SK-N-SH (cell line): ENCODE results near the gene OSGIN1. TPM values are rescaled to one million over a fixed set of nuclear protein-coding genes. Genes with fewer than 3 reads are reported as not detected.

Experiments used
- CTCF ChIA-PET: fragments of 300-600, 350-600 bp; formaldehyde crosslinking; extraction: SDS; loops from one replicate; lab custom pipeline; 2021; lab: Yijun Ruan, JAX
- POLR2A ChIA-PET: fragments of 350-600 bp; sonication (Branson Sonifier 250); formaldehyde crosslinking; extraction: SDS; loops from one replicate; lab custom pipeline; 2020; ENCODE audit warnings: antibody characterized with exemption, inconsistent platforms; lab: Yijun Ruan, JAX
- DNase-seq: peaks from one replicate; pipeline ENCODE4 v3.0.0; 2012
- H2AFZ ChIP-seq: fragments of 200-600 bp; sonication (generic); 2 replicates; pipeline ENCODE4 v1.8.1; 2016; ENCODE audit warnings: antibody characterized with exemption, mild to moderate bottlenecking, low read depth
- H3F3A ChIP-seq: fragments of 200-600 bp; sonication (generic); replicated peaks from 2 replicates; pipeline ENCODE3; 2016; ENCODE audit warnings: antibody characterized with exemption, mild to moderate bottlenecking; ENCODE audit not compliant: insufficient read depth
- H3K27ac ChIP-seq, 2 experiments: fragments of 200-500 bp in 1 of 2; fragments of 200-600 bp in 1 of 2; sonication (Bioruptor generic) in 1 of 2; sonication (generic), shearing (Covaris generic) in 1 of 2; 2 replicates each; pipeline versions ENCODE4 v1.5.1 to v1.6.1; 2014 to 2016; ENCODE audit warnings: low read depth in 2 of 2, inconsistent platforms in 1 of 2, low read length in 1 of 2, mild to moderate bottlenecking in 1 of 2, mixed read lengths in 1 of 2
- H3K27me3 ChIP-seq: fragments of 200-600 bp; sonication (generic), shearing (Covaris generic); 2 replicates; pipeline ENCODE4 v1.6.1; 2016; ENCODE audit warnings: mixed run types; ENCODE audit not compliant: insufficient read depth
- H3K36me3 ChIP-seq, 2 experiments: fragments of 200-500 bp in 1 of 2; fragments of 200-600 bp in 1 of 2; sonication (Bioruptor generic) in 1 of 2; sonication (generic) in 1 of 2; replicated peaks in 1 of 2; 2 replicates each; pipeline versions ENCODE3 to v1.5.1; 2014 to 2016; ENCODE audit warnings: low read length in 1 of 2, mild to moderate bottlenecking in 1 of 2; ENCODE audit not compliant: insufficient read depth in 2 of 2, control insufficient read depth in 1 of 2
- H3K4me1 ChIP-seq, 2 experiments: fragments of 200-500 bp in 1 of 2; fragments of 200-600 bp in 1 of 2; sonication (Bioruptor generic) in 1 of 2; sonication (generic), shearing (Covaris generic) in 1 of 2; 2 replicates each; pipeline versions ENCODE4 v1.5.1 to v1.6.1; 2014 to 2016; ENCODE audit warnings: low read depth in 1 of 2, low read length in 1 of 2, mixed run types in 1 of 2; ENCODE audit not compliant: insufficient read depth in 2 of 2, control insufficient read depth in 1 of 2
- H3K4me2 ChIP-seq: fragments of 200-600 bp; sonication (generic), shearing (Covaris generic); 2 replicates; pipeline ENCODE4 v1.6.1; 2017; ENCODE audit warnings: mixed run types
- H3K4me3 ChIP-seq, 2 experiments: fragments of 200-500 bp in 1 of 2; fragments of 200-600 bp in 1 of 2; sonication (Bioruptor generic) in 1 of 2; sonication (generic), shearing (Covaris generic) in 1 of 2; 2 replicates each; pipeline versions ENCODE4 v1.5.1 to v1.8.1; 2014 to 2016; ENCODE audit warnings: low read depth in 2 of 2, inconsistent platforms in 1 of 2, low read length in 1 of 2, mild to moderate bottlenecking in 1 of 2, mixed read lengths in 1 of 2, moderate library complexity in 1 of 2
- H3K79me2 ChIP-seq: fragments of 200-600 bp; sonication (generic); 2 replicates; pipeline ENCODE4 v1.8.1; 2017; ENCODE audit warnings: mild to moderate bottlenecking; ENCODE audit not compliant: insufficient read depth
- H3K9ac ChIP-seq: fragments of 200-600 bp; sonication (generic); 2 replicates; pipeline ENCODE4 v1.6.1; 2017; ENCODE audit warnings: mixed run types
- H3K9me2 ChIP-seq: fragments of 200-600 bp; sonication (generic); 2 replicates; pipeline ENCODE4 v1.6.1; 2017; ENCODE audit warnings: mixed run types
- H3K9me3 ChIP-seq: fragments of 200-600 bp; sonication (generic); 2 replicates; pipeline ENCODE4 v1.6.1; 2017; ENCODE audit warnings: mixed run types, mild to moderate bottlenecking, moderate library complexity
- H4K20me1 ChIP-seq: fragments of 200-600 bp; sonication (generic); 2 replicates; pipeline ENCODE4 v1.6.1; 2017; ENCODE audit warnings: mild to moderate bottlenecking, mixed run types; ENCODE audit not compliant: insufficient read depth
- CHD2 ChIP-seq: fragments of 150-350 bp; IDR thresholded peaks from 2 replicates; pipeline ENCODE4 v1.6.1; 2018; ENCODE audit warnings: low read length; ENCODE audit not compliant: partially characterized antibody
- CTCF ChIP-seq: fragments of 200-600 bp; sonication (generic); IDR thresholded peaks from 2 replicates; pipeline ENCODE4 v1.6.1; 2017; ENCODE audit warnings: antibody characterized with exemption, mild to moderate bottlenecking, moderate library complexity
- EP300 ChIP-seq, 2 experiments: IDR thresholded peaks; 2 replicates each; pipeline versions ENCODE4 v1.4.0 to v1.6.1; 2012; ENCODE audit warnings: borderline replicate concordance in 1 of 2, low read depth in 1 of 2, low read length in 1 of 2
- FOXM1 ChIP-seq: IDR thresholded peaks from 2 replicates; pipeline ENCODE4 v1.4.0; 2012; ENCODE audit warnings: low read depth, mild to moderate bottlenecking
- MEF2A ChIP-seq: IDR thresholded peaks from 2 replicates; pipeline ENCODE4 v1.4.0; 2012; ENCODE audit warnings: low read depth, borderline replicate concordance
- NFIC ChIP-seq: IDR thresholded peaks from 2 replicates; pipeline ENCODE4 v1.4.0; 2012; ENCODE audit warnings: borderline replicate concordance
- POLR2AphosphoS5 ChIP-seq: IDR thresholded peaks from 2 replicates; pipeline ENCODE4 v1.6.1; 2012; ENCODE audit warnings: low read depth, low read length
- RAD21 ChIP-seq: IDR thresholded peaks from 2 replicates; pipeline ENCODE4 v1.6.1; 2012; ENCODE audit warnings: mild to moderate bottlenecking, low read length
- RCOR1 ChIP-seq: fragments of 150-350 bp; IDR thresholded peaks from 2 replicates; pipeline ENCODE4 v1.6.1; 2017; ENCODE audit warnings: antibody characterized with exemption, low read length
- REST ChIP-seq: IDR thresholded peaks from 2 replicates; pipeline ENCODE4 v1.6.1; 2012; ENCODE audit warnings: mild to moderate bottlenecking, low read depth, low read length, moderate library complexity
- RFX5 ChIP-seq: IDR thresholded peaks from 2 replicates; pipeline ENCODE4 v1.6.1; 2012; ENCODE audit warnings: mild to moderate bottlenecking, improper control_type of control experiment, low read length
- TCF12 ChIP-seq: IDR thresholded peaks from 2 replicates; pipeline ENCODE4 v1.4.0; 2012
- USF2 ChIP-seq: fragments of 150-350 bp; IDR thresholded peaks from 2 replicates; pipeline ENCODE4 v1.6.1; 2017; ENCODE audit warnings: antibody characterized with exemption, low read length, low read depth, borderline replicate concordance
- WGBS: methylation state at CpG from one replicate; pipeline ENCODE4 v1.1.6; 2017; ENCODE audit warnings: low lambda C conversion rate; 5-methylcytosine and 5-hydroxymethylcytosine counted together
- polyA plus RNA-seq, 3 experiments: library from polyadenylated mRNA; depleted of rRNA; stranded (reverse); fragments of >200 nt; gene quantifications; 2 replicates each; pipeline ENCODE4 v1.2.3, GENCODE V29; 2012

Gene OSGIN1
- polyA plus RNA-seq, 1 of the 3 experiments (the other 2 are of a cell fraction), result 4.8 TPM

- Histone ChIP-seq H3K9me3 (no peaks in the 10 kb centered on the region), H3K9me2 (no peaks in the 10 kb centered on the region), H3K4me2 (no peak overlapping the region), H4K20me1 (no peaks in the 10 kb centered on the region), H3K36me3 (no peaks in the 10 kb centered on the region), H3K27me3 (no peaks in the 10 kb centered on the region), H3F3A (no peaks in the 10 kb centered on the region), H3K4me3 (no peak overlapping the region), H3K27ac (no peak overlapping the region), H3K79me2 (no peaks in the 10 kb centered on the region), H2AFZ (no peak overlapping the region), H3K9ac (no peak overlapping the region), H3K4me1 (no peaks in the 10 kb centered on the region)
- DNase-seq, result no peak
- ChIA-PET CTCF (interaction anchor here (0.9 kb wide), 1 partner anchor 91 kb away, joined by 3 read pairs; no protein-coding TSS in a partner anchor), POLR2A (no interaction called here)
- 19% methylated on average over 7 of the region's 7 CpGs for WGBS
- TF ChIP-seq TCF12, result no peak
- no peak for TF ChIP-seq CHD2
- no peak for TF ChIP-seq POLR2AphosphoS5
- TF ChIP-seq, all 33 proteins: peak for 0
These were observed 21.4 kb downstream of the OSGIN1 start for GRCh38 chr16:83974475-83974874.

GRCh38 chr16:83975590-83976260 is 22.7 kb downstream of the OSGIN1 start:
- POLR2A ChIA-PET, result no interaction called here
- no peaks in the 10 kb centered on the region for H3K9me3 ChIP-seq
- H3K9ac ChIP-seq, result no peak overlapping the region
- no peaks in the 10 kb centered on the region for H3K79me2 ChIP-seq
- CTCF ChIA-PET, result interaction anchor here (1.0 to 2.2 kb wide), 3 partner anchors 19 to 88 kb away, joined by 3 to 9 read pairs (median 3); no protein-coding TSS in a partner anchor
- H3K4me1 ChIP-seq, result no peaks in the 10 kb centered on the region
- no peaks in the 10 kb centered on the region for H4K20me1 ChIP-seq
- no peaks in the 10 kb centered on the region for H3K9me2 ChIP-seq
- no peaks in the 10 kb centered on the region for H3K27me3 ChIP-seq
- H3K36me3 ChIP-seq, result no peaks in the 10 kb centered on the region
- WGBS, result 81% methylated on average over 7 of the region's 15 CpGs
- no peak overlapping the region for H3K4me2 ChIP-seq
- no peak overlapping the region for H3K4me3 ChIP-seq
- no peak overlapping the region for H2AFZ ChIP-seq
- no peak overlapping the region for H3K27ac ChIP-seq
- H3F3A ChIP-seq, result no peaks in the 10 kb centered on the region
- TF ChIP-seq USF2 (no peak), EP300 (IDR thresholded peaks at IDR 0.05; ENCODE audit: borderline replicate concordance in 1 of 2, low read depth in 1 of 2, low read length in 1 of 2) (no peak), FOXM1 (no peak), REST (no peak), POLR2AphosphoS5 (no peak), RCOR1 (no peak), RFX5 (no peak), MEF2A (no peak), NFIC (no peak), RAD21 (no peak), CTCF (no peak), CHD2 (no peak)
- no peak for DNase-seq
